HG02870 (cell line): ENCODE measurements around the gene KIF25.

Experiments used
- ATAC-seq: cut with Tn5 transposase; IDR thresholded peaks from one replicate; pipeline ENCODE4 v1.9.1; 2021; ENCODE audit warnings: mild to moderate bottlenecking, moderate library complexity; ENCODE audit not compliant: unreplicated experiment

The KIF25 gene

GRCh38 chr6:168035098-168035660, 37.7 kb downstream of the KIF25 start:
- no peak for ATAC-seq

- no peak for ATAC-seq
Measured at GRCh38 chr6:168035661-168036545, 38.4 kb downstream of the KIF25 start.

- no peak for ATAC-seq
Measured at GRCh38 chr6:168037242-168037641, 39.8 kb downstream of the KIF25 start.

- no peak for ATAC-seq
Measured at GRCh38 chr6:168037856-168038255, 40.4 kb downstream of the KIF25 start.

GRCh38 chr6:168038576-168039140, 41.2 kb downstream of the KIF25 start:
- no peak for ATAC-seq

GRCh38 chr6:168039301-168039700, 41.8 kb downstream of the KIF25 start:
- no peak for ATAC-seq

- no peak for ATAC-seq
Measured at GRCh38 chr6:168039849-168040248, 42.4 kb downstream of the KIF25 start.

- ATAC-seq: no peak
Measured at GRCh38 chr6:168040856-168041496, 43.5 kb downstream of the KIF25 start.

- ATAC-seq: no peak
Measured at GRCh38 chr6:168041928-168042327, 44.5 kb downstream of the KIF25 start.

- no peak for ATAC-seq
Measured at GRCh38 chr6:168042426-168043192, 45.1 kb downstream of the KIF25 start.

GRCh38 chr6:168043193-168043847, 45.8 kb downstream of the KIF25 start:
- ATAC-seq: no peak

GRCh38 chr6:168043848-168044415, 46.5 kb downstream of the KIF25 start:
- no peak for ATAC-seq

- no peak for ATAC-seq
Measured at GRCh38 chr6:168044521-168045130, 47.2 kb downstream of the KIF25 start.

- no peak for ATAC-seq
Measured at GRCh38 chr6:168045141-168045691, 47.7 kb downstream of the KIF25 start.

GRCh38 chr6:168045706-168046620, 48.5 kb downstream of the KIF25 start:
- no peak for ATAC-seq

- ATAC-seq: no peak
Measured at GRCh38 chr6:168046696-168047095, 49.2 kb downstream of the KIF25 start.

- ATAC-seq: no peak
Measured at GRCh38 chr6:168047841-168048723, 50.6 kb downstream of the KIF25 start.
